IPS DF 4.7 (cell line): ENCODE results near the gene VAMP5.

ENCODE experiments used
- DNase-seq: peaks from one replicate; pipeline ENCODE4 v3.0.0-alpha.2; 2013; ENCODE audit warnings: low spot score; ENCODE audit errors: extremely low read depth

VAMP5 gene

GRCh38 chr2:85631316-85631715 lies 47.1 kb downstream of the VAMP5 start:
- DNase-seq: no peak

GRCh38 chr2:85635011-85635410 lies 50.8 kb downstream of the VAMP5 start:
- DNase-seq: no peak

GRCh38 chr2:85635636-85636035 lies 51.4 kb downstream of the VAMP5 start:
- DNase-seq: no peak

DNA sequence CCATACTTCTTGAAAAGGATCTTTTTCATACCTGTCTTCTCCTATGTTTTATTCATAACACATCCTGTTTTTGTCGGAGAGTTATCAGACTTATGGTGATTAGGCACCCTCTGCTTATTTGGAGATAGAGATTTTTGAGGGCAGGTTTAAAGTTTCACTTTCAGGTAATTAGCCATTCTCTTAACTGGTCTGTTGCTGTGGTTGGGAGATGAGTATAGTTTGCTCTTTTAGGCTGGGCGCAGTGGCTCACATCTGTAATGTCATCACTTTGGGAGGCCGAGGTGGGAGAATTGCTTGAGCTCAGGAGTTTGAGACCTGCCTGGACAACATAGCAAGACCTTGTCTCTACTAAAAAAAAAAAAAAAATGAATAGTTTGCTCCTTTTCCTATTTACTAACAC lies 58.5 kb downstream of the VAMP5 start:
- DNase-seq: no peak
